Measurements from ENCODE around the gene HOXD3.

GRCh38 chr2:176166272-176166671 lies 9.2 kb downstream of the HOXD3 start:
- TF ChIP-seq EZH2 (IDR thresholded peaks at IDR 0.05; ENCODE audit: insufficient read depth, poor library complexity, severe bottlenecking) (no peak), EZH2phosphoT487 (IDR thresholded peaks at IDR 0.05; ENCODE audit: insufficient read depth, low read depth) (no peak)

All from GM23248 (cell line).